ENCODE measurements around the gene GPR107. TPM values are rescaled to one million over a fixed set of nuclear protein-coding genes. Genes with fewer than 3 reads are reported as not detected.

GPR107 gene
- polyA plus RNA-seq, 3 donors from 2014 or later: 3.4 to 9.5 (median 5.9) TPM

GRCh38 chr9:130084337-130084736, 30.6 kb downstream of the GPR107 start:
- H3K27ac Mint-ChIP-seq: no peak overlapping the region

GRCh38 chr9:130088051-130088450, 34.3 kb downstream of the GPR107 start:
- Mint-ChIP-seq H3K27me3 (ENCODE audit: low read depth in 3 of 3) (no peaks in the 10 kb centered on the region), H3K4me1 (peaks cover 0 to 9% of the 10 kb centered on the region in 2 donors), H3K4me3 (no peak overlapping the region), H3K27ac (peak overlapping the region in 1 of 6 donors; percentile 12), H3K36me3 (peaks cover 24 to 29% (median 28%) of the 10 kb centered on the region in 3 donors), H3K9me3 (no peaks in the 10 kb centered on the region)
- no peak for DNase-seq

More at GRCh38 chr9:130084337-130084736, 30.6 kb downstream of the GPR107 start:
- Mint-ChIP-seq H3K4me3 (no peak overlapping the region), H3K36me3 (peaks cover 23 to 27% (median 24%) of the 10 kb centered on the region in 3 donors), H3K4me1 (no peaks in the 10 kb centered on the region), H3K27me3 (ENCODE audit: low read depth in 3 of 3) (peaks cover 0 to 2% (median 0%) of the 10 kb centered on the region in 3 donors), H3K9me3 (no peaks in the 10 kb centered on the region)
- no peak for DNase-seq

- Mint-ChIP-seq H3K27me3 (ENCODE audit: low read depth in 3 of 3) (no peaks in the 10 kb centered on the region), H3K27ac (no peak overlapping the region), H3K4me1 (peaks cover 0 to 9% of the 10 kb centered on the region in 2 donors), H3K36me3 (peaks cover 24 to 34% (median 33%) of the 10 kb centered on the region in 3 donors), H3K4me3 (no peak overlapping the region), H3K9me3 (no peaks in the 10 kb centered on the region)
- DNase-seq: no peak
These were observed 35.4 kb downstream of the GPR107 start for GRCh38 chr9:130089141-130089540.

- Mint-ChIP-seq H3K4me1 (peaks cover 9 to 21% of the 10 kb centered on the region in 2 donors), H3K9me3 (no peaks in the 10 kb centered on the region), H3K27ac (peak overlapping the region in 1 of 6 donors; percentile 36), H3K27me3 (ENCODE audit: low read depth in 3 of 3) (peaks cover 0 to 2% (median 0%) of the 10 kb centered on the region in 3 donors), H3K36me3 (peaks cover 19 to 41% (median 40%) of the 10 kb centered on the region in 3 donors), H3K4me3 (no peak overlapping the region)
- no peak for DNase-seq
These were observed 37.2 kb downstream of the GPR107 start for GRCh38 chr9:130090915-130091314.

GRCh38 chr9:130092910-130093309, 39.2 kb downstream of the GPR107 start:
- H3K36me3 Mint-ChIP-seq: peaks cover 16 to 39% (median 37%) of the 10 kb centered on the region in 3 donors
- H3K9me3 Mint-ChIP-seq: no peaks in the 10 kb centered on the region
- H3K27ac Mint-ChIP-seq: no peak overlapping the region
- H3K27me3 Mint-ChIP-seq (ENCODE audit: low read depth in 3 of 3): peaks cover 0 to 2% (median 0%) of the 10 kb centered on the region in 3 donors
- peaks cover 17 to 34% of the 10 kb centered on the region in 2 donors for H3K4me1 Mint-ChIP-seq
- no peak overlapping the region for H3K4me3 Mint-ChIP-seq
- DNase-seq: no peak

- H3K4me1 Mint-ChIP-seq: peaks cover 21 to 36% of the 10 kb centered on the region in 2 donors
- H3K9me3 Mint-ChIP-seq: no peaks in the 10 kb centered on the region
- peak overlapping the region in 5 of 6 donors; percentile 2 to 80 (median 61) for H3K27ac Mint-ChIP-seq
- H3K4me3 Mint-ChIP-seq: peak overlapping the region in 1 of 5 donors; percentile 21
- peaks cover 4 to 28% (median 25%) of the 10 kb centered on the region in 3 donors for H3K36me3 Mint-ChIP-seq
- peaks cover 0 to 9% (median 2%) of the 10 kb centered on the region in 3 donors for H3K27me3 Mint-ChIP-seq (ENCODE audit: low read depth in 3 of 3)
- DNase-seq: no peak
These were observed 42.2 kb downstream of the GPR107 start for GRCh38 chr9:130095872-130096271.

- Mint-ChIP-seq H3K27me3 (ENCODE audit: low read depth in 3 of 3) (peaks cover 0 to 7% (median 2%) of the 10 kb centered on the region in 3 donors), H3K27ac (no peak overlapping the region)
These were observed 47.0 kb downstream of the GPR107 start for GRCh38 chr9:130100681-130101080.

GRCh38 chr9:130101915-130102314, 48.2 kb downstream of the GPR107 start:
- Mint-ChIP-seq H3K9me3 (no peaks in the 10 kb centered on the region), H3K36me3 (peaks cover 4 to 47% (median 25%) of the 10 kb centered on the region in 3 donors), H3K4me3 (no peak overlapping the region)

More at GRCh38 chr9:130100681-130101080, 47.0 kb downstream of the GPR107 start:
- Mint-ChIP-seq H3K4me3 (no peak overlapping the region), H3K4me1 (peaks cover 14 to 24% of the 10 kb centered on the region in 2 donors), H3K9me3 (no peaks in the 10 kb centered on the region), H3K36me3 (peaks cover 4 to 40% (median 23%) of the 10 kb centered on the region in 3 donors)
- no peak for DNase-seq

GRCh38 chr9:130104491-130105193, 50.9 kb downstream of the GPR107 start:
- H3K27ac Mint-ChIP-seq: no peak overlapping the region
- peaks cover 0 to 4% (median 4%) of the 10 kb centered on the region in 3 donors for H3K27me3 Mint-ChIP-seq (ENCODE audit: low read depth in 3 of 3)
- peaks cover 22 to 26% of the 10 kb centered on the region in 2 donors for H3K4me1 Mint-ChIP-seq
- peaks cover 4 to 53% (median 29%) of the 10 kb centered on the region in 3 donors for H3K36me3 Mint-ChIP-seq
- no peak for DNase-seq
- H3K9me3 Mint-ChIP-seq: no peaks in the 10 kb centered on the region
- no peak overlapping the region for H3K4me3 Mint-ChIP-seq

More at GRCh38 chr9:130101915-130102314, 48.2 kb downstream of the GPR107 start:
- Mint-ChIP-seq H3K27ac (no peak overlapping the region), H3K4me1 (peaks cover 10 to 14% of the 10 kb centered on the region in 2 donors), H3K27me3 (ENCODE audit: low read depth in 3 of 3) (peaks cover 0 to 7% (median 2%) of the 10 kb centered on the region in 3 donors)
- no peak for DNase-seq

GRCh38 chr9:130106860-130107233, 53.1 kb downstream of the GPR107 start:
- Mint-ChIP-seq H3K9me3 (no peaks in the 10 kb centered on the region), H3K27ac (peak overlapping the region; percentile 82 to 91 (median 87)), H3K4me3 (peak overlapping the region in 1 of 5 donors; percentile 66), H3K4me1 (peaks cover 38% of the 10 kb centered on the region in 2 donors), H3K36me3 (peaks cover 8 to 54% (median 22%) of the 10 kb centered on the region in 3 donors), H3K27me3 (ENCODE audit: low read depth in 3 of 3) (peaks cover 0 to 2% (median 0%) of the 10 kb centered on the region in 3 donors)
- DNase-seq: no peak

GRCh38 chr9:130107234-130107861, 53.6 kb downstream of the GPR107 start:
- H3K9me3 Mint-ChIP-seq: no peaks in the 10 kb centered on the region
- DNase-seq: peak; percentile 73 to 80 (median 77)
- H3K27me3 Mint-ChIP-seq (ENCODE audit: low read depth in 3 of 3): peaks cover 0 to 2% (median 0%) of the 10 kb centered on the region in 3 donors
- peaks cover 43% of the 10 kb centered on the region in 2 donors for H3K4me1 Mint-ChIP-seq
- peak overlapping the region; percentile 82 to 91 (median 87) for H3K27ac Mint-ChIP-seq
- peak overlapping the region; percentile 35 to 72 (median 59) for H3K4me3 Mint-ChIP-seq
- peaks cover 8 to 53% (median 17%) of the 10 kb centered on the region in 3 donors for H3K36me3 Mint-ChIP-seq

- Mint-ChIP-seq H3K4me1 (peaks cover 49% of the 10 kb centered on the region in 2 donors), H3K27me3 (ENCODE audit: low read depth in 3 of 3) (peaks cover 0 to 2% (median 0%) of the 10 kb centered on the region in 3 donors), H3K9me3 (no peaks in the 10 kb centered on the region), H3K4me3 (peak overlapping the region in 4 of 5 donors; percentile 22 to 72 (median 54)), H3K27ac (peak overlapping the region; percentile 82 to 91 (median 87)), H3K36me3 (peaks cover 8 to 50% (median 17%) of the 10 kb centered on the region in 3 donors)
- DNase-seq: peak in 1 of 3 donors; percentile 33
These were observed 54.2 kb downstream of the GPR107 start for GRCh38 chr9:130107955-130108354.

- DNase-seq: no peak
- H3K4me1 Mint-ChIP-seq: peaks cover 57 to 58% of the 10 kb centered on the region in 2 donors
- H3K36me3 Mint-ChIP-seq: peaks cover 10 to 40% (median 23%) of the 10 kb centered on the region in 3 donors
- H3K27ac Mint-ChIP-seq: peak overlapping the region in 5 of 6 donors; percentile 33 to 78 (median 48)
- peaks cover 0 to 2% (median 0%) of the 10 kb centered on the region in 3 donors for H3K27me3 Mint-ChIP-seq (ENCODE audit: low read depth in 3 of 3)
- no peak overlapping the region for H3K4me3 Mint-ChIP-seq
- H3K9me3 Mint-ChIP-seq: no peaks in the 10 kb centered on the region
These were observed 56.5 kb downstream of the GPR107 start for GRCh38 chr9:130110166-130110565.

Data from immature natural killer cell (primary cell).